RKO (cell line): ENCODE measurements around the gene BCL2.
"Not testable (repeated sequence)": the region's sequence is repeated elsewhere in the genome, so short reads cannot be mapped to it uniquely, and the experiment has no call there.

Source experiments
- DNase-seq: peaks from one replicate; pipeline ENCODE4 v3.0.0-alpha.2; 2016; ENCODE audit warnings: low spot score

Gene BCL2

GRCh38 chr18:63232826-63233225 is 86.7 kb downstream of the BCL2 start:
- no peak for DNase-seq

GRCh38 chr18:63229971-63230370 is 89.6 kb downstream of the BCL2 start:
- no peak for DNase-seq

- no peak for DNase-seq
Measured at GRCh38 chr18:63225434-63225833, 94.1 kb downstream of the BCL2 start.

- no peak for DNase-seq
Measured at GRCh38 chr18:63224630-63225029, 94.9 kb downstream of the BCL2 start.

- no peak for DNase-seq
Measured at GRCh38 chr18:63223837-63224236, 95.7 kb downstream of the BCL2 start.

GRCh38 chr18:63220903-63221302 is 98.7 kb downstream of the BCL2 start:
- no peak for DNase-seq

GRCh38 chr18:63218472-63218871 is 101.1 kb downstream of the BCL2 start:
- no peak for DNase-seq

- DNase-seq: no peak
Measured at GRCh38 chr18:63216516-63217311, 102.9 kb downstream of the BCL2 start.

GRCh38 chr18:63213936-63214671 is 105.5 kb downstream of the BCL2 start:
- DNase-seq: no peak

GRCh38 chr18:63213331-63213900 is 106.2 kb downstream of the BCL2 start:
- no peak for DNase-seq

GRCh38 chr18:63210521-63210920 is 109.0 kb downstream of the BCL2 start:
- DNase-seq: no peak

GRCh38 chr18:63208676-63209075 is 110.9 kb downstream of the BCL2 start:
- DNase-seq: no peak

GRCh38 chr18:63207835-63208234 is 111.7 kb downstream of the BCL2 start:
- no peak for DNase-seq

- no peak for DNase-seq
Measured at GRCh38 chr18:63207143-63207790, 112.3 kb downstream of the BCL2 start.

GRCh38 chr18:63206433-63207142 is 113.0 kb downstream of the BCL2 start:
- no peak for DNase-seq

- DNase-seq: no peak
Measured at GRCh38 chr18:63205791-63206252, 113.7 kb downstream of the BCL2 start.

GRCh38 chr18:63203497-63203896 is 116.1 kb downstream of the BCL2 start:
- DNase-seq: no peak

GRCh38 chr18:63202828-63203227 is 116.7 kb downstream of the BCL2 start:
- DNase-seq: no peak

GRCh38 chr18:63201456-63201855 is 118.1 kb downstream of the BCL2 start:
- DNase-seq: not testable (repeated sequence)

GRCh38 chr18:63199743-63200241 is 119.8 kb downstream of the BCL2 start:
- DNase-seq: no peak

- no peak for DNase-seq
Measured at GRCh38 chr18:63198868-63199742, 120.5 kb downstream of the BCL2 start.
